Right ventricle myocardium inferior (tissue), 1 donor: ENCODE data around the gene NCOA1. TPM values are rescaled to one million over a fixed set of nuclear protein-coding genes. Genes with fewer than 3 reads are reported as not detected.
"Not testable (repeated sequence)": the region's sequence is repeated elsewhere in the genome, so short reads cannot be mapped to it uniquely, and the experiment has no call there.

ENCODE experiments used
- ATAC-seq: fragments of 200-7000 bp; cut with Tn5 transposase; one replicate; pipeline ENCODE4 v1.9.1; 2020; ENCODE audit warnings: mild to moderate bottlenecking, moderate library complexity
- DNase-seq: peaks from one replicate; pipeline ENCODE4 v3.0.0; 2021; ENCODE audit errors: missing footprints
- intact Hi-C: fragments of 100-400 bp; cut with DNase I; formaldehyde crosslinking; loops from one replicate; pipeline ENCODE4 v1.11.0; 2022
- total RNA-seq: library from RNA; stranded (reverse); fragmentation: NEBNext Ultra II Directional; extraction: Animal tissue kit (Norgen Biotek cat#: 25700); gene quantifications from one replicate; pipeline ENCODE4 v1.2.1, GENCODE V29; 2021
- donor health status: DM: no; HTN: yes; CAD: no; lungs with severe emphysema.

NCOA1 gene
- total RNA-seq, 1 donor from 2014 or later = 31.0 TPM

DNA sequence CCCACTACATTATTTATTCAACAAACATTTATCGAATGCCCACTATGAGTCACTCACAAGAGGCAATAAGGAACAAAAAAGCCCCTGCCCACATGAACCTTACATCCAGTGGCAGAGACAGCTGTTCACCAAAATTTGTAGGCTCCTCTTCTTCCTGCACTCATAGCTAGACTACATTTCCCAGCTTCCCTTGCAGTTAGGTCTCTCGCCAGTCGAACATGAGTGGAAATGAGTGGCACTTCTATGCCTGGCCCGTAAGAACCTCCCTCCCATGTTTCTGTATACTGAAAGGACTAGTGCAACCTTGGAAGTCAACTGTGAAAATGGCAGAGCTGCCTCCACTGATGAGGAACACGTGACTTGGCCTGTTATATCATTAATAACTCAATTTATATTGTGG is 19.4 kb upstream of the NCOA1 start:
- intact Hi-C loops = no loop called here
- ATAC-seq = no peak

DNA sequence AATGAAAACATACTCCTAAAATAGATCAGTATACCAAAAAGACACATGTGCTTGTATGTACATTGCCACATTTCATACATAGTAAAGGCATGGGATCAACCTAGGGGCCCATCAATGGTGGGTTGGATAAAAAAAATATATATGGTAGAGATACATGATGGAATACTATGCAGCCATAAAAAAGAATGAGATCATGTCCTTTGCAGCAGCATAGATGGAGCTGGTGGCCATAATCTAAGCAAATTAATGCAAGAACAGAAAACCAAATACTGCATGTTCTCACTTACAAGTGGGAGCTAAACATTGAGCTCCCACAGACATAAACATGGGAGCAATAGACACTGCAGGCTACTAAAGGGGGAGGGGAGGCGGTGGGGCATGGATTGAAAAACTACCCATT is 18.6 kb upstream of the NCOA1 start:
- ATAC-seq = no peak
- intact Hi-C loops = no loop called here
- no peak for DNase-seq

More for the DNA sequence above, 19.4 kb upstream of the NCOA1 start:
- DNase-seq = no peak

DNA sequence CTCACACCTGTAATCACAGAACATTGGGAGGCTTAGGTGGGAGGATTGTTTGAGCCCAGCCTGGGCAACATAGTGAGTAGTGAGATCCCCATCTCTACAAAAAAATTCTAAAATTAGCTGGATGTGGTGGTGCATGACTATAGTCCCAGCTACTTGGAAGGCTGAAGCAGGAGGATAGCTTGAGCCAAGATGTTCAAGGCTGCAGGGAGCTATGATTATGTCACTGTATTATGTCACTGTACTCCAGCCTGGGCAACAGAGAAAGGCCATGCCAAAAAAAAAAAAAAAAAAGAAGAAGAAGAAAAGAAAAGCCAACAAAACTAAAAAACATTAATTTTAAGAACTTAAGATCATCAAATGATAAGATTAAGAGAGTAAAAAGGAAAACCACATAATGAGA is 17.4 kb upstream of the NCOA1 start:
- ATAC-seq = peak; percentile 70
- intact Hi-C loops = no loop called here
- no peak for DNase-seq

DNA sequence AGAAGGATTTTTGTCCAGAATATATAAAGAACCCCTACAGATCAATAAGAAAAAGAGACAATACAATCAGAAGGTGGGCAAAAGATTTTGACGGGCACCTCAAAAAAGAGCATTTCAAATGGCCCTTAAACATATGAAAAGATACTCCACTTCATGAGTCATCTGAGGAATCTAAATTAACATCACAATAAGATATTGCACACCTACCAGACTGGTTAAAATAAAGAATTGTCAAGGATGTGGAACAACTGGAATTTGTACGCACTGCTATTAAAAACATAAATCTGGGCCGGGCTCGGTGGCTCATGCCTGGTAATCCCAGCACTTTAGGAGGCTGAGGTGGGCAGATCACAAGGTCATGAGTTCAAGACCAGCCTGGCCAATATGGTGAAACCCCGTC is 17.0 kb upstream of the NCOA1 start:
- DNase-seq (no peak), ATAC-seq (no peak)
- intact Hi-C loops = no loop called here

DNA sequence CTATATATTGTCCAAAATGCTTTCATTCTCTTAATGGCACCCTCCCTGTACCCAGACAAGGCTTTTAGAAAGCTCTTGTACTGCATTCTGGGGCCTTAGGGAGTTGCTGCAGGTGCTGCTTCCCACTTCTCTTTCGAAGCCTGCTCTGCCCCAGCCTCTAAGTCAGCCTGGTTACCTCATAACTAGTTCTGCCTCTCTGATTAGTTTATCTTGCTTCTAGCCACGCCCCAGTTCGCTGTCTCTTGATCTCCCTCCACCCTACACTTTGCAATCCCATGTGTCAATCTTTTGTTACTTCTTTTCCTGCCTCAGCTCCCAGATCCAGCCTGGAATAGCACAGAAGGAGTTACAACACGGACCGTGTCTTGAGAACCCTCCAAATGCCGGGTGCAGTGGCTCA is 13.8 kb upstream of the NCOA1 start:
- DNase-seq = no peak
- intact Hi-C loops = no loop called here
- ATAC-seq = no peak

DNA sequence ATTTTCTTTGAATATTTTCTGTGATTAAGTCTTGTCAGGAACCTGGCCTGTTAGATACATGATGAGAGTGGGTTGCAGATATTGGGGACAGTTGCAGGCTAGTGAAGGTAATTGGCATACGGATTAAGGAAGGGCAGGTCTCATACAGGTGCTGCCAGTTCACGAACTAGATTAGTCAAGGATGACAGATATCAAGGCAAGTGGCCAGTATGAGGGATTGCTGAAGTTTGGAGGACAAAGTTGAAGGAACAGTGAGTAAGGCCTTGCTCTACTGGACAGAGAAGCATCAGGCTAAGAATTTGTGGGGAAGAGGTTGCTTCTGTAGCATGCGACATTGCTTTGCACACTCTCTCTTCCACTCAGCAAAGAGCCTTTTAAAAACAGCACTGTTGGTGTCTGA is 12.8 kb upstream of the NCOA1 start:
- intact Hi-C loops = no loop called here
- ATAC-seq (no peak), DNase-seq (no peak)

DNA sequence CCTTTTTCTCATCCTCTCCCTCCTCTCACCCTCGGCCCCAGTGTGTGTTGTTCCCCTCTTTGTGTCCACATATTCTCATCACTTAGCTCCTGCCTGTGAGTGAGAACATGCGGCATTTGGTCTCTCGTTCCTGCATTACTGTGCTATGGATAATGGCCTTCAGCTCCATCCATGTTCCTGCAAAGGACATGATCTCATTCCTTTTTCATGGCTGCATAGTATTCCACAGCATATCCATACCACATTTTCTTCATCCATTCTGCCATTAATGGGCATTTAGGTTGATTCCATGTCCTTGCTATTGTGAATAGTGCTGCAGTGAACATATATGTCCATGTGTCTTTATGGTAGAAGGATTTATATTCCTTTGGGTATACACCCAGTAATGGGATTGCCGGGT is 10.8 kb upstream of the NCOA1 start:
- DNase-seq (no peak), ATAC-seq (no peak)

DNA sequence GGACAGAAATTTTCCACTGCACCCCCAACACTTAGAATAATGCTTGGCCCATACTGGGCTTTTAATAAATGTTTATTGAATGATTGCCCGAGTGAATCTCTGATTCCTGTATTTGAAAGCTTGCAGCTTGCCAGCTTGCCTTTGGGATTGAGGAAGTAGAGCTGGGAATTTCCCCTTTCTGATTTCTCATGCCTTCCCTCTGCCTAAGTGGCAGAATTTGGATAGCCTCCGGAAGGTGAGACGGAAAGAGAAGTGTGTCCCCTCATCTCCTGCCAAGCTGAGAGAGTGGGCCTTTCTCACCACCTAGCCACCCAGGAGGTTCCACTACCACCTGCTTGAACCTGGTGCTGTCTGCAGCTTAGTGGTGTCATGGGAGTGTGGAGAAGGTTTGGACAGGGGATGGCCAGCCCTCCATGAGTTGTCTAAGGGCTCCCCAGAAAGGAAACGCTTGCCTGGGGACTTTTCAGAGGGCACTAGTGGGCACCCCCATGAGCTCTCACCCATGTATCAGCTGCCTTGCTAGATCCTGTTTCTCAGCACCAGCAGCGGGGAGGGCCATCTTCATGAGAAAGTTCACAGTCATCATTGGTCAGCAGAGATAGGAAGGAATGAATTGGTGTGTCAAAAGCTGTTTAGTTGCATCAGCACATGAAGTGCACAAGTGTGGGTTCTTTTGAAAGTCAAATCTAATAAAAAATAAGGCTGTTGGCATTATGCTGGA is 8.6 kb upstream of the NCOA1 start:
- ATAC-seq = no peak
- peak; percentile 78 for DNase-seq
- intact Hi-C loops = no loop called here

More for the DNA sequence above, 10.8 kb upstream of the NCOA1 start:
- intact Hi-C loops = no loop called here

DNA sequence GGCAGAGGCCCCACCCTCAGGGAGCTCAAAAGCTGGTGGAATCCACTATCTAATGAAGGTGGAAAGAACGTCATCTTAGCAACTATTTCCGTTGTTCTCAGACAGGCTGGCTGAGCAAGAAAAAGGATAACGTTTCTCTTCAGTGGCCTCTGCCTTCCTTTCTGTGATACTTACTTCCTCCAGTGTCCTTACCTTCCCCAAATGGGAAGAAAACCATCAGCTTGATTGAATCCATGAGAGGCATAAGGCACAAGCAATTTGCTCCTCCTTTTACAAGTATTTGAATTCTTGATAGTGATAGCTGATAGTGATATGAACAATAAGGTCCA is 8.1 kb upstream of the NCOA1 start:
- DNase-seq (no peak), ATAC-seq (no peak)
- intact Hi-C loops = no loop called here

DNA sequence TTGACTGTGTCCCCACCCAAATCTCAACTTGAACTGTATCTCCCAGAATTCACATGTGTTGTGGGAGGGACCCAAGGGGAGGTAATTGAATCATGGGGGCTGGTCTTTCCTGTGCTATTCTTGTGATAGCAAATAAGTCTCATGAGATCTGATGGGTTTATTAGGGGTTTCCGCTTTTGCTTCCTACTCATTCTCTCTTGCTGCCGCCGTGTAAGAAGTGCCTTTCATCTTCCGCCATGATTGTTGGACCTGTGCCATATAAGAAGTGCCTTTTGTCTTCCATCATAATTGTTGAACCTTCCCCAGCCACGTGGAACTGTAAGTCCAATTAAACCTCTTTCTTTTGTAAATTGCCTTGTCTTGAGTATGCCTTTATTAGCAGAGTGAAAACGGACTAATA is 6.4 kb upstream of the NCOA1 start:
- DNase-seq, intact Hi-C loops: not testable (repeated sequence)

DNA sequence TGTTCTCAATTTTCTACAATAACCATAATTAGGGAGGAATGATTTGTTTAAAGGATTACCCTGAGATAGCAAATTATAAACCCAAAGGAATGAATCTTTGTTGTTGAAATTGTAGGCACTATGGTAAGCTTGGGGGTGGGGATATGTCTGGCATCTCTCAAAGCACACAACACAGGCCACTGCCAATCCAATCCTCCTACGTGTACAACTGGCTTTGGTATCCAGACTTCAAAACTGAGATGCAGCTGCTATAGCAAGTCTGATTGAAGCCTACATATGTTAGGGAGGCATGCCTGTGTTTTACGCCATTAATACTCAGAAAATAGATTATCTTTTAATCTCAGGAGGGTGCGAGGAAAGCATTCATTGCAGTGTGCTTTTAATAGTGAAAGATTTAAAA is 5.9 kb upstream of the NCOA1 start:
- intact Hi-C loops = no loop called here
- no peak for ATAC-seq
- no peak for DNase-seq

More for the DNA sequence above, 6.4 kb upstream of the NCOA1 start:
- ATAC-seq = not testable (repeated sequence)

DNA sequence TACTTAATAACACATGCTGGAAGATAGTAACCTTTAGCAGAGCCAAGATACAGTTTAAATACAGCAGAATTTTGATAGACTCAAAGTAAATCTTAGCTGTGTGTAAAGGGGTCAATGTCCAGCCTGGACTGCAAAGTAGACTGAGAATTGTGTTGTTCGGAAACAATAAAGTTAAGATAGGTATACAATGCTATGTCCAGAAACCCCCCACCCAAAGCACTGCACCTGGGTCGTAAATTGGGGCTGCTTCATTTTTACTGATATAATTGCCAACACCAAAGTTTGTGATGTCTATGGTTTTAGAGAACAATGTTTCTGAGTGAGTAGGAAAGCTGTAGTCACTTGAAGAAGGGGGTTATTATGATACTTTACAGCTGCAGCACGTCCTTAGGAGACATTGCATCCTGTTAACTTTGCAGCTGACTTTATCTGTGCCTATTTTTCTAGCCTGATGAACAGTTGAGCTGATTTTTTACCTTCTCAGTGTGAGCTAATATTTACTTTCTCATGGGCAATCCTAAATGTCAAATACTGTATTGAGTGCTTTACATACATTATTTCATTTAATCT is 4.3 kb upstream of the NCOA1 start:
- DNase-seq (no peak), ATAC-seq (no peak)
- intact Hi-C loops = no loop called here

DNA sequence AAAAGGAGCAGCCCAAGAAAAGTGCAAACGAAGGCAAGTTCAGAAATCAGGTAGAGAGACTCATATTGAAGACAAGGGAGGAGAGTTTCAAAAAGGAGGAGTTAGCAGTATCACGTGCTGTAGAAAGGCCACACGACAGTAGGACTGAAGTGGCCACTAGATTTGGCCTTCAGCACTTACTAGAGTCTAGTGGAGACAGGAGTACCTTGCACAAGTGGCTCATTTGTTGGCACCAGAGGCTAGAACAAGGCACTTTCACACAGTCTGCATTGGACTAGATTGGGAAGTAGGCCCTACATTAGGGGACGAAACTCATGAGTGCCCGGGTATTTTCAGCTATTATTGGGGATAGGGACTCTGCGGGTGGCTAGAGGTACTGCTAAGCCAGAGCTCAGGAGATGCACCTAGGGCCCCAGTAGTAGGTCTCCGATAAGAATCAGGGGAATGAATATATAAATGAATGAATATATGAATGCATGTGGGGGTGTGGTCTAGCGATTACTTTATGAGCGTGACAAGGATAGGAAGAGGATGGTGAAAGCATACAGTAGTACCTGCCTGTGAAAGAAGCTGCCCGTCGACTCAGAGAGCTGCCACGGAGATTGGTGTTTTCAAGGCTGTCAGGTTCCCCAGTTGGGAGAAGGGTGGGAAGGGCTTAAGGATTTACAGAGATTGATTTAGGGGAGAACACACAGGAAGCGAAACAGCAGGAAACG is 1.4 kb upstream of the NCOA1 start:
- no peak for DNase-seq
- ATAC-seq = no peak
- intact Hi-C loops = loop anchor here (2.0 to 5.0 kb wide), 2 partner anchors 55 to 233 kb away; no protein-coding TSS in a partner anchor

DNA sequence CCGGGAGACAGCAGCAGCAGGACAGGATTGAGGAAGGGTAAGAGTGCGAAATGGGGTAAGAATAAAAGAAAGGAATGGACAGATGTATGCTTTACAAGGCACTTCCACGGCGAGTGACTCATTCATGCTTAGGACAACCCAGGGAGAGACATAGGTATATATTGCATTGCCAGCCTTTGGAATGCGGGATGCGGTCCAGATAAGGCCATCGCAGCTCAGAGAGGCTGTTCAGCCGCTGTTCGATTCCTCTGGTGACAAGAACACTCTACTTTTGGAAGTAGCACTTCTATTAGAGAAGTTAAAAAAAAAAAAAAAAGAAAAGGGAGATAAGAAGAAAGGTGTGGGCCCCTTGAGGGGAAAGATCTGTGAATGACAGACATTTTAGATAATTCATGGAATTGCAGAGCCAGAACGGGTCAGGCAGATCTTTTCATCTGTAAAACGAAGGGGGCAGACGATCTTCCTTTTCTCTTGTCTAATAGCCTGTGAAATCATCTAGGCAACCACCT is 819 bp upstream of the NCOA1 start:
- intact Hi-C loops = loop anchor here (2.0 to 5.0 kb wide), 2 partner anchors 55 to 232 kb away; no protein-coding TSS in a partner anchor
- no peak for DNase-seq
- no peak for ATAC-seq

DNA sequence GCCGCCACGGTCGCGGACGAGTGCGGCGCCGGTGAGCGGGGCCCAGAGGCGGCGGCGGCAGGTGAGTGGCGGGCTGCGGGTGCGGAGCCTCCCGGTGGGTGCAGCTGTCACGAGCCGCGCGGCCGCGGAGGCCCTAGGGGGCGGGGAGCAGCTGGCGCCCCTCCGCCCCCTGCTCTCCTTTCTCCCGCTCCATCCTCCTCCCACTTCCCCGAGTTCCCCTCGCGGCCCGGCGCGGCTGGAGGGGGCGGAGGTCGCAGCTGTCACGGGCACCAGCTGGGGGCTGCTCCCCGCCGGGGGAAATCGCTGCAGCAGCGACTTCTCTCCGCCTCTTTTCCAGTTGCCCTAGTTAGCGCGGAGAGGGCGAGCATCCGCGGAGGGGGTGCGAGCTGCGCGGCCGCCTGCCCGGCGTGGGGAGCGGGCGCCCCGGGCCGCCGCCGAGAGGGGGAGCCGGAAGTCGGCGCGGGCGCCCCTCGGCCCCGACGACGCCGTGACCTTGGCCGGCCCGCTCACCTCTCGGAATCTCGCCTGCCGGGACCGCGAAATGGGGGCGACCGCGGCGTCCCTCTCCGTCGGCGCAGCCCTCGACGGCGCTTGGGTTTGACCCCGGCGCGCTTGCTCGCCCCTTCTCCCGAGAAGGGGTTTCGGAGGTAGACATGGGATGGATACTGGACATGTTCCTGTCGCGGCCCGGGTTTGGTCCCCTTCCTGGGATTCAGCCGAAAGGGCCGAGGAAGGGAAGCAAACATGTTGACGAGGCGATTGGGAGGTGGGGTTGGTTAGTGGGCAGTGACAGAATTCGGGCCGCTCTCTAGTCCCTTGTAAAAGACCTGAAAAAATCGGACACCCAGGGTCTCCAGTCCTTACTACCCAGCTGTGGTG is 727 bp downstream of the NCOA1 start:
- peak; percentile 49 for ATAC-seq
- intact Hi-C loops = loop anchor here (1.0 to 5.0 kb wide), 3 partner anchors 57 to 302 kb away; partner anchors contain the start of genes CENPO and PTRHD1
- peak; percentile 84 for DNase-seq

DNA sequence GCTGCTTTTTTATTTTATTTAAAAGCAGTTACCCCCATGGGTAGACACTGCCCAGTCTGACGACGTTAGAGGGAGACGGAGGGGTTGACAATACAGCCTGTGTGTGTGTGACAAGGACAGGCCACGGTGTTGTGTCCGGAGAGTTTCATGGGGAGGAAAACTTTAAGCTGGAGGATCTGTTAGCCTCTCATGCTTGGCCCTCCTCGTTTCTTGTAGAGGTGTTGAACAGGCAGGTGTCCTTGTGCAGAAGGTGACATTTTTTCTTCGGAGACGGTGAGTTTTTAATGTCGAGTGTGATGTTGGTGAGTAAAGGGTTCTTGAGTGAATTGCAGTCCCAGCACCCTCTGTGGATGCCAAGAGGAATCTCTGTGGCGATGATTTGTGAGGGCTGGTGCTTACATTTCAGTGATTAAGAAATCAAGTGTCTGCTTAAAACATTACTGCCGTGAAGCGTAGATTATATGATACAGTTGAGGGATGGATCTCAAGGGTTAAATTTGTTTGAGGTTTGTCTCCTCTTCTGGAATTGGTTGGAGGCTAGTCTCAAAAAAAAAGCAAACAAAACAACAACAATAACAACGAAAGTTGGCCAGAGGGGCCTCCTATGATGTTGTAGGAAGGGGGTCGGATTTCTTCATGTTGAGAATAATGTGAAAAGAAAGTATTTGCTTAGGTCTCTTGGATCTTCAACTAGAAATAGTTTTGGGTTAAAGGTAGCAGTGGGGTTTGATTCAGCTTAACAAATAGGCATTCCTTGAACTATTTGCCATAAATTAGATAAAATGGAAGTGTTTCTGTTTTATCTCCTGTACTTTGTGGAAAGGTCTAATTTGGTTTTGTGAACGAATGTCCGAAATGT is 1.6 kb downstream of the NCOA1 start:
- ATAC-seq = peak; percentile 14
- intact Hi-C loops = loop anchor here (5.0 kb wide), 1 partner anchor 230 kb away; no protein-coding TSS in a partner anchor
- DNase-seq = no peak

DNA sequence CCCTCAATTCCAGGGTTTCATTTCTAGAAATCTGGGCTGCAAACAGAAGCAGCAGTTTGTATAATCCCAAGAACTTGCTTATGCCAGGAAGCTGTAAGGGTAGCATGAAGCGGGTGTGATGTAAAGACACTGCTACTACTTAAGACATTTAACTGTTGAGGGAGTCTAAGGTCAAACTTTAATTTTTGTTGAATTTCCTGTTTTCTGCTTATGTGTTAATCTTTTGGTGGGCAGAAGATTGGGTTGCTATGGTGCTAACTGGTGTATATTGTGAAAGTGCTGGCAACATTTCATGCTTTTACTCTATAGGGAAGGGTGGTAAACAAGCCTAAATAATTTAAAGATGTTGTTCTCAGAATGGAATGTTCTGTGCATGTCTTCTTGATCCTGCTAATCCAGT is 2.7 kb downstream of the NCOA1 start:
- no peak for ATAC-seq
- no peak for DNase-seq
- intact Hi-C loops = loop anchor here (5.0 kb wide), 1 partner anchor 229 kb away; no protein-coding TSS in a partner anchor

DNA sequence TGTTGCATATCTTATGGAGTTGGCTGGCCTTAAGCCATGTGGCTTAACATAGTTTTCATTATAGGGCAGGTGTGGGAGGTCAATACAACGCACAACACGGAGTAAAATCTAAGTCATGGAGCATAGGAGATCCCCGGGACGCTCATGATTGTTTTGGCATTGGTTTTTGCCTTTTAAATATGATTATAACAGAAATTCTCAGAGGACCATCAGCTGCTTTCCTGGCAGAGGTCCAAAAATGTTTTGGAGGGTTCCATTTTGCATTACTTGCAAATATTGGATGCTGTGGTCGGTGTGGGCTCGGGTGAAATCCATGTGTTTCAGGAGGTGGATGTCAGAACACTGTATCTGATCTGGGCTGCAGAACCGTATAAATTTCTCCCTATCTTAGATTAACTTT is 3.4 kb downstream of the NCOA1 start:
- ATAC-seq (no peak), DNase-seq (no peak)
- intact Hi-C loops = loop anchor here (5.0 kb wide), 1 partner anchor 228 kb away; no protein-coding TSS in a partner anchor
